Activated CD4-positive, alpha-beta T cell treated with anti-CD3 and anti-CD28 coated beads, Interleukin-2, amount 50 U/mL, for 24 hours (primary cell): ENCODE results near the gene SUN3.

Experiments
- DNase-seq, 2 donors: peaks; one replicate each; pipeline ENCODE4 v3.0.0-alpha.2; 2020; ENCODE audit warnings: low read depth in 1 of 2, low spot score in 1 of 2

Gene SUN3

DNA sequence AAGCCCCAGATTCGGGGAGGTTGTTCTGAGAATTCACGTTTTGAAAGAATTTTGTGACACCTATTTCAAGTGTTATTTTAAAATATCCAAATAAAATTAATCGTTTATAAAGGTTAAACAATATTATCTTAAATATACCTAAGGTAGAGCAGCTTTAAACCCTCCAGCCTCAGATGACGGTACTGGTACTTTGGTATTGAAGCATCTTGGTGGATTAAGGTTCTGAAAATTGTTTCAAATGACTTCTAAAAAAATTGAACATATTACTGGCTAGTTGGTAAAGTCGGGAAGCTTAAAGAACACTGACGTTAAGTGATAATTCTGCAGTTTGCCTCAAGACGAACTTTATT is 49.1 kb downstream of the SUN3 start:
- no peak for DNase-seq

DNA sequence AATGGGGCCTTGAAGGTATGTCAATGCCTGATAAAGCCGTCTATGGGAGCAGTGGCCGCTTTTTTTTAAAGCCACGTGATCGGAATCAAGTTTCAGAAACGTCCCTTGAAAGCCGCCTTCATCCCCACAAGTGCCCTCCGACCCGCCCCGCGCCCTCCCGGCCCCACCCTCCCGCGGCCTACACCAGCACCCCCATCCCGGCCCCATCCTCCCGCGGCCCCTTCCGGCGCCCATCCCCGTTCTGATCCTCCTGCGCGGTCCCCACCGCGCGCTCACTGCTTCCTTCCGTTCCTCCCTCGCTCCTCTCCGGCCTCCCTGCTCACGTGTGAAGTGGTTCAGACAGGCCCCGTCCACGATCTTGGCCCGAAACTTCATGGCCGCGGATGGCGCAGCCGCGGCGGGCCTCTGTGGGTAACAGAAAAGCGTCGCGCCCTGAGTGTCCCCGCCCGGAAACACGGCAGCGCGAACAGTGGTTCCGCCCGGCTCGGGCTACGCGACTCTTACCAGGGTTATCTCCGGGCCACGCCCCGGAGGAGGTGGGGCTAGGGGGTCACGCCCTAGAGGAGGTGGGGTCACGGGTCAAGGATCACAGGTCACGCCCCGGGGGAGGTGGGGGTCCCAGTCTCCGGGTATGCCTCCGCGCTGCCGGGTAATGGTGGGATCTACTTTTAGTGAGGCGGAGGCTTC is 49.6 kb downstream of the SUN3 start, which contains the start of gene HUS1:
HUS1 (minus strand) TSS at position 471 of the 687 bp plus-strand sequence; CDS start at position 375, 96 bp downstream.
- peak; percentile 90 to 91 for DNase-seq

DNA sequence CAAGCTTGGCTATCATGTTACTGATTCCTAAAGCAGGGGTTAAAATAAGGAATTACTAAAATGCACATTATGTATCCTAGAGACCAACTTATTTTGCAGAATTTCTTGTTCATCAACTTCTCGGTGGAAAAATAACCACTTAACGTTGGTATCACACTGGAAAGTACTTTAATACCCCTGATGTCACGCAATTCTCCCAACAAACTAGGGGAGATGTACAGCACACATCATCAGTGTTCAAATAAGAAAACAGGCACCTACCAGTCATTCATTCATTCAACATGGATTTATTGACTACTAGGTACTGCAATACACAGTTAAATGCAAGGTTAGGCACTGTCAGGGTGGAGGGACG is 50.1 kb downstream of the SUN3 start:
- no peak for DNase-seq

DNA sequence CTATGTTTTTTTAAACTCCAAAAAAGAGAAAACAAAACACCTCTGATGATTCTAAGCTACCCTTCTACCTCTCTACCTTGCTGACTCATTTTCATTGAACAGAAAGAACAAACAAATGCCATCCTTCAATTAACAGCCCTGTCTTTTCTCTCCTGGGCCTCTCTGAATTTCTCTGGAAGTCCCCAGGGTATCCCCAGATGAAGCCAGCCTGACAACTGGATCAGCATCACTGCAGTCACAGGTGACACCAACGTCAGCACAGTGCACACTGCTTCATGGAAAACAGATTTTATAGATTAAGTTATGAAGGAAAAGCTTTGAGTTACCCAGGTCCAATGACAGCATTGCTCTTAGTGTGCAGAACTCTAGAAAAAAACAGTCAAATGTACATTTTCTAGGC is 55.2 kb downstream of the SUN3 start:
- DNase-seq = no peak

DNA sequence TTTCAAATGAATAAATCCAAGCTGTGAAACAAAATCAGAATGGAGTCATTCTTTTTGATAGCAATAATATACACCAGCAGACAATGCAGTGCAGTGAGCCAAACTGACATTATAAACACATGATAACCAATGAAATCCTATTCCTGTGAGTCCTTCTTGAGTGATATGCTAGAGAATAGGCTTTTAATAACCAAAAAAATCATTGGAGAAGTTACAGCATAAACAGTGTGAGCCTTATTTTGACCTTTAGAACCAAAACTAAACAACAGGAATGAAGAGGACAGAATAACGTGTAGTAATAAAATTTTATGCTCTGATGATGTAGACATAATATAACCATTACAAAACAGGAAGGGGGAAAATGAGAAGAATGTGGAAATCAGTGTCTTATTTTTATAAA is 58.1 kb downstream of the SUN3 start:
- no peak for DNase-seq

DNA sequence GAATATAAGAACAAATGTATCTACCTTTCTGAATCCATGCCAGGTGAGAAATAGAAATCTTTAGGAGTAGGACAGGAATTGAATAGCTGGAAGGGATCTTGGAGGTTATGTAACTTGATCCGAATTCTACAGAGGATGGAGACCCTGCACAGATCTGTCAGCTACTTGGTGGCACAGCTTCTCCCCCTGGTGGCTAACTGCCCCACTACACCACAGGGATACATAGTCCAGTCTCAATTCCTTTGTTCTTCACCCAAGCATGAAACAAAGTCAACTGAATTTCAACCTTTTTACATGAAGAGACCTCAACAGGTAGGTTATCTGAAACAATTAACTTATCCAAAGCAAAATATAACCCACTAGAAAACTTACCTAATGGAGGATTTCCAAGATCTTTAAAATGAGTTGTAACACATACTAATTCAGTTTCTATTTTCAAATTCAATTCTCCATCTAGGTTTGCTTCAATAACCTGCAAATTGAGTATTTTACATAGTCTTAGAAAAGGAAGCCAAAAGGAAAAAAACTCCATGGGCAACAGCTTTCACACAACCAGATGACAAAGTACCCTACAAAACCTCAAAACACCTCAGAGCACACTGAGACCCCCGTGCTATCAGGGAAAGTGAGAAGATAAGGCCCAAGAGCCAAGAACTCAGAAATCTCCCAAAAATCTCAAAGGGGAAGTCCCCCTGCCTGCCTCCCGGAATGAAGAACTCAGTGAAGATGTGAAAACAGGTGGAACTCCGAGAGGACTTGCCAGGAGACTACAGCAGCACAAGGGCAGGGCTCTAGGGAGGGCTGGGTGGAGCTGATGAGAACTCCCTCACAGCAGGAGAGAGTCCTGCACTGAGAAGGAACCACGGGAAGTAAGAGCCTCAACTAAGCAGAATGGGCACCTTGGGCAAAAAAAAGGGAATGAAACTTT is 59.8 kb downstream of the SUN3 start:
- DNase-seq = peak in 1 of 2 donors; percentile 30

DNA sequence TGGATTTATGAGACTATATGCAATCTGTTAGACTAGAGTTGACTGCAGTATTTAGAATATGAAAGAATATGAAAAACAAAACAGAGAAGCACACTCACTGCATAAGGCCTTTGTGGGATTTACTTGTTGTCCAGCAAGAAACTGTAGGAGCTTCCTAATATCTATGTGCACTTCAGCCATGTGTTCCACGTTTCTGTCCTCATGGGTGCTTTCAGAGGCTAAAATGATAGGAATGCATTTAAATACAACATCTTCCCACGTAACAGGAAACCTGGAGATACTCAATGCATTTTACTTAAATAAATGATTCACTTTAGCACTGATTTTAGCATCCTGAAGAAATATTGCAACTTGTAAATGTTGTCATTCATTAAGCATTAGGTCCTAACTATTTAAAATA is 61.2 kb downstream of the SUN3 start:
- no peak for DNase-seq

DNA sequence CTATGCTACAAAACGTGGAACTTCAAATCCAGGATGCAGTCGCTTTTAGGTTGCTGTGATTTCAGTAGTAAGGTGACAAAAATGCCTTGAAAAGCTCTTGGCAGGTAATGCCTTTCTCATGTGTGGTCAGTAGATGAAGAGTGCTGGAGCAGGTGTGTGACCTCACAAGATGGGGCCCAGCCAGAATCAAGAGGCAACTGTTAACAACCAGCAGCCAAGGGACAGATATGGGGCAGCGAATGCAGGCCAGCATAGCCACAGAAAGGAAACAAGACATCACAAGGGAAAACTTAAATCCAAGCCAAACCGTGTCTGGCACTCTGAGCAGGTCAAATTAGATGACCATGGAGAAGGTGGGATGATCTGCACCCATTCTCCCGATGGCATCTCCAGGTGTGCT is 61.8 kb downstream of the SUN3 start:
- no peak for DNase-seq

DNA sequence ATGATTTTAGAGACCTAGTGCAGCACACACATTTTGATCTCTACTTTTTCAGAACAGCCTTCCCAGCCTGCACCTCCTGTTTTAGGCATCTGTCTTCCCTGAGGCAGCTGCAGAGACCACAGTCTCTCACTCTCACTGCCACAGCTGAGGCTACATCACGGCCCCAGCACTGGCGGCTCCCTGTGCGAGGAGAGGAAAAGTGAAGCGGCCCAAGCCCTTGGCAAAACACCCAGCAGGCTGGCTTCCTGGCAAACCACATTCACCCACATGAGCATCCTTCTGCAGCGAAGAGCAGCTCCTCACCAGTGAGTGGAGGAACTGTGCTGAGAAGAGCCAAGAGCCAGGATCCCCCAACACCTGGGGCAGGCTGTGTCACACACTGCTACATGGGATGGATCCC is 63.5 kb downstream of the SUN3 start:
- no peak for DNase-seq

DNA sequence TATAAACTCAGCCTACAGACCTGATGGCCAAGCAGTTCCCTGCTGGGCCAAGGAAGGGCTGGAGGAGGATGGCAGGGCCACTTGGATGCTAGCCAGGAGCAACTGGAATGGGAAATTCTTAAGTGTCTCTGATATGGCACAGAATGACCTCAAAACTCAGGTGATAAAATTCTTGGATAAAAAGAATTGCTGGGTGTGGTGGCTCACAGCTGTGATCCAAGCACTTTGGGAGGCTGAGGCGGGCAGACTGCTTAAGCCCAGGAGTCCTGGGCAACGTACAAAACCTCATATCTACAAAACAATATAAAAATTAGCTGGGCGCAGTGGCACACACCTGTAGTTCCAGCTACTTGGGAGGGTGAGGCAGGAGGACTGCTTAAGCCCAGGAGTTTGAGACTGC is 66.6 kb downstream of the SUN3 start:
- no peak for DNase-seq

DNA sequence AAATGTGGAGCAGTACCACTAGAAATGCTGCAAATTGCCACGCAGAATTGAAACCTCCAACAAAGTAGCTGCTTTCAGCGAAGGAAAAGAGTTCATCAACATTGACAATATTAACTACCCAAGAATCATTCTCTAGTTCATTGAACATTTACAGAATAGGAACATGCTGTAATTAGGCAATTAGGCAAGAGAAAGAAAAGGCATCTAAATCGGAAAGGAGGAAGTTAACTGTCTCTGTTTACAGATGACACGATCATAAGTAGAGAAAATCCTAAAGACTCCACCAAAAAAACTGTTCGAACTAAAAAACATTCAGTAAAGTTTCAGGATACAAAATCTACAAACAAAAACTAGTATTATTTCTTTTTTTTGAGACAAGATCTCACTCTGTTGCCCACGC is 71.8 kb downstream of the SUN3 start:
- no peak for DNase-seq

DNA sequence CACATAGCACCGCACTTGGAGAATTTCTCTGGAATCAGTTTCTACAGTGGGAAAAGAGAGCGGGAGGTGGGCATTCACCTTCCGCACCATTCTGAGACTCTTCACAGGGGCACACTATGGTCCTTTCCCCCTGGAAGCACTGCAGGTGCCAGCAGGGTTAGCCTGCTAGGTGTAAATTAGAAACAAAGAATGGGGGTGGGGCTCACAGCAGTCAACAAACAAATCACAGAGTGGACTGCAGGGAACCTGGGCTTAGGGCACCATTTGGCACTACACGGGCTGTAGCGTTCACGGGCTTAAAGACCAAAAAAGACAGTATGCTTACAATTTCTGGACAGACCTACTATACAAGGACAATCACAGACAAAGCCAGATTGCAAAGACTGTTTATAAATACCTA is 72.7 kb downstream of the SUN3 start:
- no peak for DNase-seq

DNA sequence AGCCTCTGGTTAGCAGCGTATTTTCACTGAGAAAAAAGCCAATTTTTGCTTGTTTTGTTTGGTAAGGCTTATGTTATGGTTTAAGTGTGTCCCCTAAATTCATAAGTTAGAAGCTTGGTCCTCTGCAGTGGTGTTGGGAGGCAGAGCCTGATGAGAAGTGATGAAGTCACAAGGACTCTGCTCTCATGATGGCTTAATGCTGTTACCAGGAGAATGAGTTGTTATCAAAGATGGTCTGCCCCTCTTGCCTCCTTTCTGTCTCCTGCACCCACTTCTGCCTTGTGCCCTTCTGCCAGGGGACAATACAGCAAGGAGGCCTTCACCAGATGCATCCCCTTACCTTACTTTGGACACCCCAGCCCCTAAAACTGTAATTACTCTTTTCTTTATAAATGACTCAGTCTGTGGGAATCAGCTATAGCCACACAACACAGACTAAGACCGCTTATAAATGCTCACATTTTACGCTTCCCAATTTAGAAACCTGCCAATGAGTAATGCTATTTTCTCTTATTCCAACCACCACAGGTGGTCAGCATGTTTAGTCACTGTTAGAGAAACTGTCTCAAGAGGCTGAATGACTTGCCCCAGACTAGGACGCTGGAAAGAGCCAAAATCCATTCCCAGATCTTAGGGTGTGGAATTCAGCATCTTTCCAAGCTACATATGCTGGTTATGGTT is 74.5 kb downstream of the SUN3 start:
- DNase-seq = no peak

DNA sequence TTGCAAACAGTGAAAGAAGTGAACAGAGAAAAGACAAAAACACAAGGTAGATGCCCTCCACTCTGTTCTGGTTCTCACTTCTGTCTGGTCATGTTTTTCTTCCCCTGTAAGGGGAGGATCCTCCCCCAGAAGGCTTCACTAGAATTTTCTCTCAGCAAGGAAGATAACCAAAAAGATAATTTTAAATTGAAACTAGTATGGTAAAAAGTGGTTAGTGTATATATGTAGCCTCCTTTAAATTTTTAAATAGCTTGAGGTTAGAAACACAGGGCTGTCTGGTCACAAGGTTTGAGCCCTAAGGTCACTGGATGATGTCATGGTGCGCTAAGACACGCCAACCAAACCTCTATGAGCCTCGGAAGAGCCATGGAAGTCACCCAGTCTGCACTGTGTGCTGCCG is 75.1 kb downstream of the SUN3 start:
- DNase-seq = no peak

DNA sequence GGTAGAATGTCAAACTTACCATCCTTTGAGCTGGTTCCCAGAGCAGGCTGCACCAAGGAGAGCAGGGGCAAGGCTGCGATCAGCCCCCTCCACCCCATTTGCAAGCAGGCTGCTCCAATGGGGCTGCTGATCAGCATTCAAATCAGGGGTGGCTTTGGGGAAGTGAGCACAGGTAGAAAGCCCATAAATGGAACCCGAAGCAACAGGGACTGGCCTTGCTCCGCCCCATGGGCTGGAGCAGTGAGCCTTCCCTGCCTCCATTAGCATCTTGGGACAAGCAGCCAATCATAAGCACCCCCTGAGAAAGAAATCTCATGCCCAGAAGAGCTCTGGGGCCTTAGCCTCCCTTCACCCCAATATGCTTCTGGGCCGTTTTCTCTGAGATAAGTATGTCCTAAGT is 76.7 kb downstream of the SUN3 start:
- DNase-seq = no peak

DNA sequence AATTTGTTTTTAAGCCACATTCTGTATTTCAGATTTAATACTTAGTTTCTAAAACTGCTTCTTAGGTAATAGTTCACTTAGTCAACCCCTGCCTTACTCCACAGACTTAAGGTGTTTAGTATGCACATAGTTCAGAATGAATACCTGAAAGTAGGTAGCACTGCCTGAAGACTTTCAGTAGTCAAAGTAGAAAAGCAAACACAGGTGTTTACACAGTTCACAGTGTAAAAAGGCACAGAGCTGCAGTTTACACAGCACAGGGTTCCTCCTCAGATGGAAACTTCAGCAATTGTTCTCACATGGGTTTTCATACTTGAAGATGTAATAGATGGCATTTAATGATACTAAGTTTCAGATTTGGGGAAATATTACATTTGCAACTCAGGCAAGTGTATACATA is 77.5 kb downstream of the SUN3 start:
- no peak for DNase-seq

DNA sequence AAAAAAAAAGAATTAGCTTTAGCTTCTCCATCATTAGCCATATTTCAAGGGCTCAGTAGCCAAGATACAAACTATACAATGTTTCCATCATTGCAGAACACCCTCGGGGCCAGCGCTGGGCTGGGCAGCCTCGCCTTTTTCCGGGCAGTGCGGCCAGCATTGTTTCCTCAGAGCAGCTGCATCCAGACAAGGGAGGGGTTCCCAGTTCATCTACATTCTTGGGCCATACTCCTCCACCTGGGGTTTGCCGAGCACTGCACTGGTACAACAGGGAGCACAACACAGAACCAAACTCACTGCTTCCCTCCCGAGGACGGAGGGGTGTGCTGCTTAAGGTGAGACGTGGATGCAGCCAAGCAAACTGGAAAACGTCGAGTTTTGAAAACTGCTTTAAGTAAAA is 78.2 kb downstream of the SUN3 start:
- DNase-seq = no peak

DNA sequence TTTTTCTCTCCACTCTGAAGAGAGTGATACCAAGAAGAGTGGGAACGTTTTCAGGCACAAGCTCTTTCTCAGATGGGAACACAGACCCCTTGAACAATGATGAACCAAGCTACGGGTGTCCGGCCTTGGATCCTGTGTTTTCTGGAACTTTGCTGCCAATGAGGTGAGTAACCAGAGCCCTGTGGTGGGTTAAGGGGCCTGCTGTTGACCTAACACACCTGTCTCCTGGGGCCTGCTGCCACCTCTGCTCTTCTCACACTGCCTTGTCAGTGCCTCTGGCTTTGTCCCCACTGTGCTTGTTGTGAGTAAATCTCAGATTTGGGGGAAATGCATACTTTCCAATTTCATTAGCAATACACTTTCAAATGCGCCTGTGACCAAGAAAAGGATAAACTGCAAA is 79.2 kb downstream of the SUN3 start:
- DNase-seq = no peak

DNA sequence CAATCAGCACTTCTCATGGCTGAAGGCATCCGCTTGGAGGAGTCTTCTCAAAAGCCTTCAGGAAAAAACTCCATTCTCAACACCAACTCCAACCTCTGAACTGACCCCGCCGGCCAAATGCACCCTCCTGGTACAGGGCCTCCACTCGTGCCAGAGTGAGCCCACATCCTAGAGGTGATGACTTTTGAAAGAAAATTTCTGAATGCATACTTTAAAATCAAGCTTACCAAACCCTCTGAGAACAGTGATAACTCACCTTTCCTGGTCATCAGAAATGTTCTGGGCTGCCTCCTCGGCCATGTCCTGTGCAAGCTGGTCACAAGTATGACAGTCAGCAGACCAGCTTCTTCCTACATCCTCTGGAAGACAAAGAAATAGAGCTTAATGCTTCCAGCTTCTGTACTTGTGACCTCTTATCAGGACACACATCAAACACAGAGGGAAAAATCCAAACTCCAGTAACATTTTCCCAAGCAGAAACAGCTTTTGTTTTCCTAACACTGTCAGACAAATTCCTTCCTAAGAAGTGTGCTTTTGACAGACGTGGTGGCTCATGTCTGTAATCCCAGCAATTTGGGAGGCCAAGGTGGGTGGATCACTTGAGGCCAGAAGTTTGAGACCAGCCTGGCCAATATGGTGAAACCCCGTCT is 80.6 kb downstream of the SUN3 start, which contains the start of gene PKD1L1:
PKD1L1 (minus strand) TSS at position 326 of the 650 bp plus-strand sequence; CDS start at position 300, 26 bp downstream.
- no peak for DNase-seq

DNA sequence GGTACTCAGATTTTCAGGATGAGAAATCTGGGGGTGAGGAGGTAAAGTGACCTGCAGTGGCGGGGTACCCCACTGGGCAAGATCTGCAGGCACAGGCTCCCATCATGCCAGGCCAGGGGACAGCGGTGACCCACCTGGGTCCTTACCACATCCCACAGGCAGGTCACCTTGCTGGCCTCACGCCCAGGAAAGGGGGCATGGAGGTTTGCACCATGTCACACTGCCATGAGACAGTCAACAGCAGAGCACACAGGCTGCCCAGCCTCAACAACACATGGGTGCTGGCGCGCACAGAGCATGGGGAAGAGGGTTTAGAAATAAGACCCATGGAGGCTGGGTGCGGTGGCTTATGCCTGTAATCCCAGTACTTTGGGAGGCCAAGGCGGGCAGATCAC is 81.6 kb downstream of the SUN3 start:
- DNase-seq = no peak

DNA sequence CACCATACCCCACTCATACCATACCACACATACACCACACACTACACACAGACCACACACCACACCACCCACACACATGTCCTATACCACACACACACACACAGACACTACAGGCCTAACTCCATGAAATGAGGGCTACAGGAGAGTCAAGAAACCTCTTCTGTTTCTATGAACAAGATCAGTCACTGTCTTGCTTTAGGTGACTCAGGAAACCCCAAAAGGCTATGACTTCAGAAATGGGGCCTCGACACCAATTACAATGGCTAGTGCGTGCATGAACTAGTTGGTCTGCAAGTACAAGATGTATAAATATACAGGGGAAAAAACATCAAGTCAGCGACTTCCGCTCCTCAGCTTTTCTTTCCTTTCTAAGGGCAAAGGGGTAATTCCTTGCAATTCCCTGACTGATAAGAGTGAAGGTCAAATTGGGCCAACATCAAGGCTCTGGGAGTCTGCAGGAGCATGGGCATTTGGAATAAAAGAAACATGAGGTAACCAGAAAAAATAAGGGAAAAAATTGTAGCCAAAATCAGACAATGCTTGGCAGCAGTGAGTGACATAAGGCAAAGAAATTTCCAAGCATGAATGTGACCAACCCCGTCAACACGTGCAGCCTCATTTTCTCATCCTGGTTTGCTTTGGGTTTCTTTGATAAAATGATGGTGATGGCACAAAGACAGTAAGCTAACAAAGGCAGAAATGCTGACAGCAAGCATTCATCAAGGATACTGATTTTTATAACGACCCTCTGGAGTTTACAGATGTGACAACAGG is 82.1 kb downstream of the SUN3 start:
- no peak for DNase-seq
